Stomach (tissue), 9 donors: ENCODE data around the gene GCH1. TPM values are rescaled to one million over a fixed set of nuclear protein-coding genes. Genes with fewer than 3 reads are reported as not detected.
"Not testable (repeated sequence)": the region's sequence is repeated elsewhere in the genome, so short reads cannot be mapped to it uniquely, and the experiment has no call there.

Experiments
- DNase-seq, 2 donors: peaks; one replicate each; pipeline versions ENCODE4 v3.0.0 to v3.0.0-alpha.2; 2013 to 2019
- H3K27ac ChIP-seq, 5 donors: fragments of 200-600 bp in 4 of 5; sonication (generic) in 4 of 5; one replicate each; pipeline ENCODE4 v1.5.1; 2013 to 2019; ENCODE audit warnings: mild to moderate bottlenecking in 1 of 5, moderate library complexity in 1 of 5
- H3K27me3 ChIP-seq, 3 donors: fragments of 200-600 bp; sonication (generic); one replicate each; pipeline ENCODE4 v1.5.1; 2017 to 2019; ENCODE audit warnings: mixed run types in 1 of 3
- H3K36me3 ChIP-seq, 4 donors: fragments of 200-600 bp; sonication (generic); 1 replicate in 3 of 4; 2 replicates in 1 of 4; pipeline ENCODE4 v1.5.1; 2016 to 2019
- H3K4me1 ChIP-seq, 4 donors: fragments of 200-600 bp; sonication (generic); one replicate each; pipeline ENCODE4 v1.5.1; 2016 to 2019
- H3K4me3 ChIP-seq, 4 donors: fragments of 200-600 bp; sonication (generic) in 3 of 4; one replicate each; pipeline ENCODE4 v1.5.1; 2016 to 2019; ENCODE audit warnings: mild to moderate bottlenecking in 1 of 4
- H3K9me3 ChIP-seq, 4 donors: fragments of 200-600 bp; sonication (generic); one replicate each; pipeline ENCODE4 v1.5.1; 2016 to 2019
- CTCF ChIP-seq, 7 experiments: fragments of 450-650 bp in 4 of 7; fragments of 200-600 bp in 3 of 7; sonication (generic) in 3 of 7; IDR thresholded peaks; one replicate each; pipeline ENCODE4 v1.5.1; 2016 to 2019; ENCODE audit warnings: antibody characterized with exemption in 7 of 7, control low read depth in 2 of 7, mild to moderate bottlenecking in 1 of 7
- EP300 ChIP-seq: sonication (generic); formaldehyde crosslinking; IDR thresholded peaks from one replicate; pipeline ENCODE4 v1.6.1; 2017; ENCODE audit warnings: antibody characterized with exemption
- POLR2A ChIP-seq, 4 donors: fragments of 450-650 bp; IDR thresholded peaks; one replicate each; pipeline ENCODE4 v1.6.1; 2016; ENCODE audit warnings: antibody characterized with exemption in 4 of 4, control low read depth in 2 of 4, mild to moderate bottlenecking in 1 of 4, moderate library complexity in 1 of 4
- POLR2AphosphoS5 ChIP-seq, 3 donors: sonication (generic); formaldehyde crosslinking; IDR thresholded peaks; one replicate each; pipeline ENCODE4 v1.6.1; 2016; ENCODE audit warnings: antibody characterized with exemption in 3 of 3
- WGBS, 5 donors: extraction: QIAGEN DNeasy Blood & Tissue Kit in 3 of 5; methylation state at CpG; one replicate each; pipeline versions ENCODE4 v1.1.5 to v1.1.7; 2013 to 2018; 5-methylcytosine and 5-hydroxymethylcytosine counted together
- intact Hi-C: fragments of 100-400 bp; cut with DNase I; formaldehyde crosslinking; loops from one replicate; pipeline ENCODE4 v1.15.1; 2023; ENCODE audit warnings: low total_unique reads
- polyA plus RNA-seq, 3 donors: library from polyadenylated mRNA; stranded (reverse); fragments of 200-250 nt; gene quantifications; one replicate each; pipeline ENCODE4 v1.2.3, GENCODE V29; 2013
- total RNA-seq, 5 donors: library from RNA; depleted of rRNA; stranded (reverse); fragments of >200 nt; gene quantifications; one replicate each; pipeline versions ENCODE4 v1.1.0 to v1.2.3, GENCODE V29; 2014 to 2016
- donor health status: healthy with polysubstance abuse.
- donor health status: Bipolar disorder and iron deficiency.
- donor health status: healthy.

GCH1 gene
- total and polyA plus RNA-seq, 8 donors = 0.58 to 52.1 (median 10.4) TPM

GRCh38 chr14:54906075-54906474, 3.4 kb upstream of the GCH1 start:
- Histone ChIP-seq H3K27me3 (no peaks in the 10 kb centered on the region), H3K27ac (no peak overlapping the region), H3K4me3 (no peak overlapping the region), H3K9me3 (no peaks in the 10 kb centered on the region), H3K36me3 (no peaks in the 10 kb centered on the region), H3K4me1 (peaks cover 4 to 15% (median 10%) of the 10 kb centered on the region in 4 donors)
- intact Hi-C loops = no loop called here
- DNase-seq = no peak
- no peak for TF ChIP-seq POLR2AphosphoS5 (IDR thresholded peaks at IDR 0.05)
- TF ChIP-seq EP300 = no peak
- TF ChIP-seq CTCF (IDR thresholded peaks at IDR 0.05) = no peak
- no peak for TF ChIP-seq POLR2A (IDR thresholded peaks at IDR 0.05)

DNA sequence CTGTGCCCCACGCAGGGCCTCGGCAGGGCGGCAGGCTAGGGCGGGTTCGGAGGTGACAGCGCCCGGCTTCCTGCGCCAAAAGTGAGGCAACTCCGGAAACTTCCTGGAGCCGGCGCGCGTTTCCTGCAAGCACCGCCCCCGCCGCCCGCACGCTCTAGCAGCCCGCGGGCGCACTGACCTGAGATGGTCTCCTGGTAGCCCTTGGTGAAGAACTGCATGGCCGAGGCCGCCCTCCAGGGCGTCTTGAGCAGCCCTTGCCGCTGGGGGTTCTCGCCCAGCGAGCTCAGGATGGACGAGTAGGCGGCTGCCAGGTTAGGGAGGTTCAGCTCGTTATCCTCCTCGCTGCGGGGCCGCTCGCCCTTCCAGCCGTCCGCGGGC, 494 bp downstream of the GCH1 start:
- peak; percentile 82 to 89 for DNase-seq

DNA sequence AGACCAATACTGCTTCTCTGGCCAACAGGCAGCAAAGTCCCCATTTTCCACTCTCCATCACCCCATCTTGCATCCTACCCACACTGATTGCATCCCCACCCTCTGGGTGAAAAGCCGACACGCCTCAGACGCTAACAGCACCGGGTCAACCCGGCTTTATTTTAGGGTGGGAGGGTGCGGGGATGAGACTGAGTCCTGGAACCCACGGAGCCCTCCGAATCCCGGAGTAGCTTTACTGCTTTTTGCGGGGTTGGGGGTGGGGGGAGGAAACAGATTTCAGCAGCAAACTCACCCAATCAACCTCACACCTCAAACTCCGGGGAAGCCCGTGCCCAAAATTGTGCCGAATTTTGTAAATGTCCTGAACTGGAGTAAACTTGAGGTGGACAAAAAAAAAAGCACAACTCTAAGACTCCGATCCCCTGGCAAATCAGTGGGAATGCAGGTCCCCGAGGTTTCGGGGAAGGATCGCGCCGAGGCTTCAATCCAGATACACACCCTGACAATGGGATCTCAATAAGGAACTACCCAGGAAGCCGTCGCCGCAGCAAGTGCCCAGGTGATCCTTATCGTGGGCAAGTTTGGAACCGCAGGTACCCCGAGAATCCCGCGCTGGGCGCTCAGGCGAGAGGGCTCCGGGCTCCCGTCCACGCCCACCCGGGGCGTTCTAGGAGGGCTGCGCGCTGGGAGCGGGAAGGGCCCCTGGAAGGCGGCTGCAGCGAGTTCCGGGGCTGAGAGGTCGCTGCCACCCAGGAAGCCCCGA, 1.1 kb downstream of the GCH1 start:
- Histone ChIP-seq H3K36me3 (no peaks in the 10 kb centered on the region), H3K27ac (peak overlapping the region; percentile 85 to 98 (median 88)), H3K9me3 (no peaks in the 10 kb centered on the region), H3K4me1 (peaks cover 6 to 26% (median 20%) of the 10 kb centered on the region in 4 donors), H3K4me3 (peak overlapping the region; percentile 56 to 96 (median 74)), H3K27me3 (no peaks in the 10 kb centered on the region)
- WGBS, 5 donors = 0 to 4% (median 1%) methylated on average over 20 to 42 of the region's 42 CpGs
- TF ChIP-seq POLR2A (IDR thresholded peaks at IDR 0.05) (no peak), POLR2AphosphoS5 (IDR thresholded peaks at IDR 0.05) (no peak), CTCF (IDR thresholded peaks at IDR 0.05) (no peak), EP300 (no peak)
- peak in 1 of 2 donors; percentile 37 for DNase-seq
- intact Hi-C loops = no loop called here

More for the DNA sequence above, 494 bp downstream of the GCH1 start:
- Histone ChIP-seq H3K4me3 (peak overlapping the region; percentile 56 to 96 (median 74)), H3K27ac (peak overlapping the region; percentile 85 to 98 (median 88)), H3K9me3 (no peaks in the 10 kb centered on the region), H3K4me1 (peaks cover 6 to 26% (median 20%) of the 10 kb centered on the region in 4 donors), H3K27me3 (no peaks in the 10 kb centered on the region), H3K36me3 (no peaks in the 10 kb centered on the region)
- WGBS, 5 donors = 0 to 1% (median 0%) methylated on average over 7 to 37 of the region's 37 CpGs
- intact Hi-C loops = no loop called here
- TF ChIP-seq POLR2AphosphoS5 (IDR thresholded peaks at IDR 0.05) (peak; percentile 37 to 66 (median 56)), EP300 (no peak), CTCF (IDR thresholded peaks at IDR 0.05) (no peak)

DNA sequence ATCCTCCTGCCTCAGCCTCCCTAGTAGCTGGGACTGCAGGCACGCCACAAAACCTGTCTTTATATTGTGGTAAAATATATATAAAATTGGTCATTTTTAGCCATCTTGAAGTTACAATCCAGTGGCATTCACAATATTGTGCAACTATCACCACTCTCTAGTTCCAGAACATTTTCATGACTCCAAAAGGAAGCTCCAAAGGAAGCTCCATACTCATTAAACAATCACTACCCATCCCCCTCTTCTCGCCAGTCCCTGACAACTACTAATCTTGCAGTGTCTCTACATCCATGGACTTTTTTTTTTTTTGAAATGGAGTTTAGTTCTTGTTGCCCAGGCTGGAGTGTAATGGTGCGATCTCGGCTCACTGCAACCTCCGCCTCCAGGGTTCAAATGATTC, 3.1 kb downstream of the GCH1 start:
- intact Hi-C loops = no loop called here
- Histone ChIP-seq H3K4me1 (peaks cover 6 to 26% (median 20%) of the 10 kb centered on the region in 4 donors), H3K27ac (no peak overlapping the region), H3K9me3 (no peaks in the 10 kb centered on the region), H3K36me3 (no peaks in the 10 kb centered on the region), H3K27me3 (no peaks in the 10 kb centered on the region), H3K4me3 (no peak overlapping the region)
- DNase-seq = no peak
- WGBS, 5 donors = 95 to 100% (median 97%) methylated on average over 5 of the region's 5 CpGs
- no peak for TF ChIP-seq EP300
- no peak for TF ChIP-seq CTCF (IDR thresholded peaks at IDR 0.05)
- no peak for TF ChIP-seq POLR2AphosphoS5 (IDR thresholded peaks at IDR 0.05)
- TF ChIP-seq POLR2A (IDR thresholded peaks at IDR 0.05) = no peak

DNA sequence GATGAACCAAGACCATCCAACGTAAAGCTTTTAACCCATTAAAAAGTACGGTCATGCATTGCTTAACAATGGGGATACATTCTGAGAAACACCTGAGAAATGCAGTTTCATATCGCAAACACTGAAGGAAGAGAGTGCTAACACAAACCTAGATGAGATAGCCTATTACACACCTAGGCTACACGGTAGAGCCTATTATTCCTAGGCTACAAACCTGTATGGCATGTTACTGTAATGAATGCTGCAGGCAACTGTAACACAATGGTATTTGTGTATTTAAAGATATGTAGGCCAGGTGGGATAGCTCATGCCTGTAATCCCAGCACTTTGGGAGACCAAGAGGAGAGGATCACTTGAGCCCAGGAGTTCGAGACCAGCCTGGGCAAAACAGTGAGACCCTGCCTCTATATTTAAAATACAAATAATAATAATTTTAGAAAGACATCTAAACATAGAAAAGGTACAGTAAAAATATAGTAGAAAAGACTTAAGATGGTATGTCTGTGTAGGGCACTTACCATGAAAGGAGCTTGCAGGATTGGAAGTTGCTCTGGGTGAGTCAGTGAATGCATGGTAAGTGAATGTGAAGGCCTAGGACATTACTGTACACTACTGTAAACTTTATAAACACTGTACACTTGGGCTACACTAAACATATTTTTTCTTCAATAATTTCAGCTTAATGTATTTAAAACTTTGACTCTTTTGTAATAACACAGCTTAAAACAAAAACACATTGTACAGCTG, 4.6 kb downstream of the GCH1 start:
- H3K27me3 ChIP-seq, intact Hi-C loops, H3K4me3 ChIP-seq, H3K27ac ChIP-seq, H3K9me3 ChIP-seq, H3K36me3 ChIP-seq, DNase-seq: not testable (repeated sequence)
- H3K4me1 ChIP-seq = peaks cover 6 to 26% (median 17%) of the 10 kb centered on the region in 4 donors
- 66 to 84% (median 76%) methylated on average over 5 of the region's 5 CpGs for WGBS, 5 donors
